Measurements from ENCODE around the gene EXOC6.
"Not testable (repeated sequence)": the region's sequence is repeated elsewhere in the genome, so short reads cannot be mapped to it uniquely, and the experiment has no call there.

The EXOC6 gene

DNA sequence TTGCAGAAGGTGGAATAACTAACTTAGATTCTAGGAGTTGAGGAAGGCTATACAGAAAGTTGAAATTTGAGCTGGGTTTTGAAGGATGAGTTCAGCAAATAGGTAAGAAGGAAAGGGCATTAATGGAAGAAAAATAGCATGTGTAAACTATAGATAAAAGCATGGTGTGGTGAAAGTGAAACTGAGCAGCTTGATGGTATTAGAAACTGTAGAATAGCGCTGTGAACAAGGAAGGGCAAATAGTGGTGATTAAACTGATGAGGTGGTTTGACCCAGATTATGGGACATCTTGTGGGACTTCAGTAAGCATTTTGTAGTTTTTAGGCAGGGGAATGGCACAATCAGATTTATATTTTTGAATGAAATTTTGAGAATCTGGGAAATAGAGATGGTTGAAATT is 90.5 kb downstream of the EXOC6 start:
- no peak for DNase-seq (ENCODE audit: low read depth)

DNA sequence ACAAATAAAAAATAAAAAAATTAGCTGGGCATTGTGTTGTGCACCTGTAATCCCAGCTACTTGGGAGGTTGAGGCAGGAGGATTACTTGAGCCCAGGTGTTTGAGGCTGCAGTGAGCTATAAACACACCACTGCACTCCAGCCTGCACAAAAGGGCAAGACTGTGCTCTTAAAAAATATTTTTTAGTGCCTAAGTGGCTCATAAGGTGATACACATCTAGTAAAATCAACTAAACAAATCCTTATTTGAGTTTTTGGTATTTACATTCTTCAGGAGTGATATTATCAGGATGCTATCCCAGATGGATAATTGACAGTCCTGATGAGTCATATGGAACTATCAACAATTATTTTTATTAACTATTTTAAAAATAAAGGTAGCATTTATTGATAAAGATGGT is 93.9 kb downstream of the EXOC6 start:
- no peak for DNase-seq (ENCODE audit: low read depth)

DNA sequence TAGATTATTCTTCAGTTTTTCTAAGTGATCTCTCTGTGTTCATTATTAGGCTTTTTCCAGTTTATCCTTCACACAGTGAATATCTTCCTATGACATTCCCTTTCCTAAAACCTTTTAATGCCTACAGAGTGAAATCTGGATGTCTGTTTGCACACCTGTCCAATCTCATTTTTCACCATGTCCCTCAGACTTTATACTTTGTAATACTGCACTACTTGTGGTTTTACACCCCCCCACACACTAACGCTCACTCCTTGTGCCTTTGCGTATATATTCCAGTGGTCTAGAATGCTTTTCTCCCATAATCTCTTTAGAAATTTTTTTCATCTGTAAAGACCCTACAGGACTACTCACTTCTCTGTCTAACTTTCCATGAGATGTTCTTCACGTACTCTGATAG is 98.2 kb downstream of the EXOC6 start:
- no peak for DNase-seq (ENCODE audit: low read depth)

DNA sequence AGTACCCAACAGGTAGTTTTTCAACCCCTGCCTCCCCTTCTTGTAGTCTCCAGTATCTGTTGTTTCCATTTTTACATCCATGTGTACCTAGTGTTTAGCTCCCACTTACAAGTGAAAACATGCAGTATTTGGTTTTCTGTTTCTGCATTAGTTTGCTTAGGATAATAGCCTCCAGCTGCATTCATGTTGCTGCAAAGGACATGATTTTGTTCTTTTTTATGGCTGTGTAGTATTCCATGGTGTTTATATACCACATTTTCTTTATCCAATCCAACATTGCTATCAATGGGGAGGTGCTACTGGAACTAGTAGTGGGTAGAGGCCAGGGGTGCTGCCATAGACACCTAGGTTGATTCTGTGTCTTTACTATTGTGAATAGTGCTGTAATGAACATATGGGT is 104.3 kb downstream of the EXOC6 start:
- not testable (repeated sequence) for DNase-seq (ENCODE audit: low read depth)

DNA sequence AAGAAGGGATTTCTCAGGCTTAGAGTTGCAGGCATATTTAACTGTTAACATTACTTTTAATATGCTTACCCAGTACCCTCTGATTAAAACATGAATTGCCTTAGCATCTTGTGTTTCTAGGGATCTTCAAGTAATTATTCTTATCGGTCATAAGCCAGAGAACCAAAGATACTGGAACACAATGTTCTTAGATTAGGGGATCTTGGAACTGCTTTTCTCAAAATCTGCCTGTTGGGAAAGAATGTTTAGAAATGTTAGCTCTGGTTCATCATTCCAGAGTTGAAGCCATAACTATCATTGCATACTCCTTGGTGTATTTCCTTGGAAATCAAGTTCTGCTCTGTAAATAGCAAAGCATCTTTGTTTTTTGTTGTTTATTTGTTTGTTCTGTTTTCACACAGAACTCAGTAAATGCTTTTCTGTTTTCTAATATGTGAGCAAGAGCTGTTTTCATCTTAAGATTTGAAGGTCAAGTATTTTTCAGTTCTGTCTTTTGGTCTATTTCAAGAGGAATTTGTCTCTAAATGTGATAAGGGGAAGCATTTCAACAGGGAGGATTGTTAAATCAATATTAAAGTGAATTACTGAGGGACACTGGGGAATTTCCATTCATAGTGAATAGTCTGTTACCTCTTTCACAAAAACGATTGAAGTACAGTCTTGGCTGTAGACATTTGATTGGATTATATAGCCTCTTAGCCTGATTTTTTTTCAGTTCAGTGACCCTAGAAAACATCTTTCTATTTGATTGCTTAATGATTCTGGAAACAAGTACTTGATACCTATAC is 109.1 kb downstream of the EXOC6 start:
- no peak for DNase-seq (ENCODE audit: low read depth)

DNA sequence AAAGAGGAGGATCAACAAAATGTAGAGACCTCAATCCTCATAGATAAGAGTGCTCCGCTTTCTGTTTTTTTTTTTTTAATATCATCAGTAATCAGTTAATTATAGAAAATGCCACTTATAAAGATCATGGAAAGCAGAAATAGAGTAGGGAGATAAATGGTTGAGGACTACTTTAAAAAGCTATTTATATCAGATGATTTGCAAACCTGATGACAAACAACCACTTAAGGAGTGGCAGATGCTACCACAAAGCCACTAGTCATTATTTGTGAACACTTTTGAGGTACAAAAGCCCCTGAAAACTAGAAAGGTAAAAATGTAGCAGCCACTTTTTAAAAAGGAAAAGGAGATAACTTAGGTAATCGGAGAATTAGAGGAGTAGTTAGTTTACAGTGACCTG is 113.3 kb downstream of the EXOC6 start:
- no peak for DNase-seq (ENCODE audit: low read depth)

DNA sequence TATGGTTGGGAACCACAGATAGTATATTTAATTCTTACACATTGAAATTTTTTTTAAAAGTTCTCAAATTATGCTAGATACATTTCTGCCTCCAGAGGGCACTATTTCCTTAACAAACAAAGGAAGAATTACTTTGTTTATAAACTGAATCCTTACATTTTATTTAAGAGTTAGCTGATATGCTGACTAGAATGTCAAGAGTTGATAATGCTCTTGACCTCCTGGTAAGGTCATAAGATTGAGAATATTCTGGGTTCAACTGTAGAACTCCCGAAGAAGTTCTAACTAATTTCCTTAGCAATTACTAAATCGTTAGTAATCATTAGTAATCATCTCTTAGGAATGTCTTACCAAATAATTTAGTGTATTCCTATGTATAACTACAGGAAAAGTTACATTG is 117.0 kb downstream of the EXOC6 start:
- peak; percentile 59 for DNase-seq (ENCODE audit: low read depth)

DNA sequence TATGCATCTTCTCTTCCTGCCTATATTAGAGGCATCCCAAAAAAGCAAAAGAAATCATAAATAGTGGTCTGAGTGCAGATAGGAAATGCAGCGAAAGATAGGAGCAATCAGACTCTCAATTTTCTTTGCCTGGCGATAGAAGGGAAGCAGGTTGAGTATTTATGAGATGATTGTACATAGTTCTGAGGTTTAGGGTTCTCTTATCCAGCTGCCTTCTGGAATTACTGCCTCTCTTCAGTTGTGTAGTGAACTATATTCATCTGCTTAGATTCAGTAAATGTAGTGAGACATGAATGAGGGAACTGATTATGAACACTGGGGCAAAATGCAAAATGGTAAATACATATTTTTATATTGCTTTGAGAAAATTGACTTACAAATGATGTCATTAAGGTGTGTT is 119.3 kb downstream of the EXOC6 start:
- no peak for DNase-seq (ENCODE audit: low read depth)

DNA sequence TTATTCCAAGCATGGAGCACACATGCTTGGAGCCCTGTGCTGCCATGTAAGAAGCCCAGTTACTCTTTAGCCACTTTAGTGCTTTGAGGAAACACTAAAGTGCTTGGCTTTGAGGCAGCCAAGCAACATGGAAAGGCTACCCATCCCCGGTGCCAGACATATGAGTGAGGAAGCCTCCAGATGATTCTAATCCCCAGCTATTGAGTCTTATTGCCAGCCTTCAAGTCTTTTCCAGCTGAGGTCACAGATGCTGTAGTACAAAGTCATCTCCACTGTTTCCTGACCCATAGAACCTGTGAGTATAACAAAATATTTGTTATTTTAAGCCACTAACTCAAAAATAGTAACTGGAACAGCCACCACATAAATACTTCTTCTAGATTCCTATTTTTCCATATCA is 120.8 kb downstream of the EXOC6 start:
- peak; percentile 82 for DNase-seq (ENCODE audit: low read depth)

DNA sequence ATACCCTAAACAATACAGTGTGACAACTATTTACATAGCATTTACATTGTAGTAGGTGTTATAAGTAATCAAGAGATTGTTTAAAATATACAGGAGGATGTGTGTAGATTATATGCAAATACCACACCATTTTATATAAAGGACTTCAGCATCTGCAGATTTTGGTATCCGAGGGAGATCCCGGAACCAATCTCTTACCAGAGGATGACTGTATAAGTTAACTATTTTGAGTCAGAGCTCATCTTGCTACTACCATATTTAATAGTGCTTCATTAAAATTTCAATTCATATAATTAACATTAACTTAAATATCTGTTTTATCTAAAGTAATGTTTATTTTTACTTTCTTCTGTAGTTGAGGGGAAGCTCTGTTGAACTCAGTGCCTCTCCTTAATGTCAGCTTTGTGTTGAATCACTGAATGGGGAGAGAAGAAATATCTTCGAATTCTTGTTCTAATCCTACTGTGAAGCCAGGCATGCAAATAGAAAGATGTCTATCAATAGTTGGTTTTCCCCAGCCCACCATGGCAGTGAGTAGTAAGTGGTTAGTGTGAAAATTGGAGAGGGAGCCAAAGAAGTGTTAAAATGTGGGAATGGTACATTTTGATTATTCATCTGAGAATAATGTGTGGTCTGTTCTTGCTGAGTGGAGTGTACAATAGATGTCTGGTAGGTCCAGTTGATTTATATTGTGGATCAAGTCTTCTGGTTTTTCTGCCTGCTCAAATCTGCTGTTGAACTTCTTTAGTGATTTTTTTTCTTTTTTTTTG is 122.2 kb downstream of the EXOC6 start:
- peak; percentile 76 for DNase-seq (ENCODE audit: low read depth)

DNA sequence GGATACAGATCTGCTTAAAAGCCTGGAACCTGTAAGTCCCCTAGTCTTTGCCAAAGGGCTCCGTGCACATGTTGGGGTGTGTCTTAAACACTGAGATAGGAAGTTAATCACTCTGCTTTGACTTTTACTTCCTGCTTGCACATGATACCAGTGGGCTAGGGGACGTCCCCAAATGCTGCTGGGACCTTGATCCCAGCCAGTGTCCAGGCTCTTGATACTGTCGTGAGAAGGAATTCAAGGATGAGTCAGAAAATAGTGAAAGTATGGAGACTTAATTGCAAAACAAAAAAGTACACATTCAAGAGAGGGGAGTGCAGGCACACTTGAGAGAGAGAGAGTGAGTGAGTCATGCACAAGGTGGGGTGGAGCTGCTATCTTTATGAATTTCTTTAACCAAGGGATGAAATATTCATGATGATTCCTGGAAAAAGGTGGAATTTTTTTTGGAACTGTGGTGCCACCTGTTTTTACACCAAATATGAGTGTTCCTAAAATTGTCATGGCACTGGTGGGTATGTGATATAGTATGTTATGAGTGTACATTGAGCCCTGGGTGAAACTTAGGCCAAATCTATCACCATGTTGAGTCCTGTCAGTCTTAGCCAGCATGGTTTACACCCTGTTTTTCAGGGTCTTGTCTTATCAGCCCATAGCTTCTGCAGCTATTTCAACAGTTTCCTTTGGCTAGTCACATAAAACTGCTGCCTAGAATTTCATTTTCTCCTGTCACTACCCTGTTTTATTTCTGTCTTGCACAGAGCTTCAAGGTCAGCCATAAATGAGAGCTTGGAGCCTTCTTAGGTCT is 123.9 kb downstream of the EXOC6 start:
- DNase-seq (ENCODE audit: low read depth), result peak; percentile 92

DNA sequence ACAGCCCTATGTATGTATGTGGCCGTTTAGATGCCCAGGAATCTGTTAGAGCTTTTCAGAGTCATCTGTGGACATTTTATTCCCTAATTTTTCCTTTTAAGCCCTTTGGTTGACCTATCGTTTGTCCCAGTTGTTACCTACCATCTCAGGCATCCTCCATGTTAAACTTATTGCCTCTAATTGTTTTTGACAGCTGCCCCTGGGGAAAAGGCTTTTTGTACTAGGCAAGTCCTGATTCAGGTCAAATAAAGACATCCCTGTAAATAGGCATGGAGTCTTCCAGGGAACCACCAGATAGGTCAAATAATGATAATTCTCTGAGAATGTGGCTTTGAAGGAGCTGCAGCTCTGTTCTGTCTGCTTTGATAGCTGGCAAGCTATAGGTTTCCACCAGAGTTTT is 124.6 kb downstream of the EXOC6 start:
- DNase-seq (ENCODE audit: low read depth), result peak; percentile 12

DNA sequence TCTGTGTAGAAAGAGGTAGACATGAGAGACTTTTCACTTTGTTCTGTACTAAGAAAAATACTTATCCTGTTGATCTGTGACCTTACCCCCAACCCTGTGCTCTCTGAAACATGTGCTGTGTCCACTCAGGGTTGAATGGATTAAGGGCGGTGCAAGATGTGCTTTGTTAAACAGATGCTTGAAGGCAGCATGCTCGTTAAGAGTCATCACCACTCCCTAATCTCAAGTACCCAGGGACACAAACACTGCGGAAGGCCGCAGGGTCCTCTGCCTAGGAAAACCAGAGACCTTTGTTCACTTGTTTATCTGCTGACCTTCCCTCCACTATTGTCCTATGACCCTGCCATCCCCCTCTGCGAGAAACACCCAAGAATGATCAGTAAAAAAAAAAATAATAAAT is 128.0 kb downstream of the EXOC6 start:
- DNase-seq (ENCODE audit: low read depth), result not testable (repeated sequence)

DNA sequence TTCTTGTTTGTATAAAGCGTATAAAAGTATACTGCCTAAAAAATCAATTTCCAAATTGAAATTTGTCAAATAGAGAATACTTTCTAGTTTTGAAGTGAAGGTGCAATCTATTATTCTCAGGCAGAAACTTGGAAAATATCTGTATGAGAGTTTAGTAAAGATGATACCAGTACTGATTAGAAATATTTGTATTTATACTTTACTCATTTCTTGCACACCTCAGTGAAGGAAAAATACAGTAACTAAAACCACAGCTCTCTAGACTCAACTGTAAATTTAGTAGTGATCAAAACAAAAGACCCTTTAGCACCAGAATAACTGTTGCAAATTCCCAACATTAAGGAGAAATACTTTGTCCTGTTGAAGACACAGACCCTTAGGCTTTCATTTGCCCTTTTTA is 140.9 kb downstream of the EXOC6 start:
- no peak for DNase-seq (ENCODE audit: low read depth)

DNA sequence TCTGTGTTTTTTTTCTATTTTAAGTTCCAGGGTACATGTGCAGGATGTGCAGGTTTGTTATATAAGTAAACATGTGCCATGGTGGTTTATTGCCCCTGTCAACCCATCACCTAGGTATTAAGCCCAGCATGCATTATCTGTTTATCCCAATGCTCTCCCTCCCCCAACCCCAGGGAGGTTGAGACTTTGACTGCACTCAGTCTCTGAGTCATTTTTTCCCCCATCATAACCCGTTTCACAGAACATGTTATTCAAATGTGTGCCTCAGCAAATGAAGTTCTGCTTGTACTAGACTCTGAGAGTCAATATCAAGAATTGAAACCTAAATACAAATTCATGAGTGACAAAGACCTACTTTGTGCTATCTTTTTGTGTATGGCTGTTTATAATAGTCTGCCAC is 142.3 kb downstream of the EXOC6 start:
- DNase-seq (ENCODE audit: low read depth), result peak; percentile 49

DNA sequence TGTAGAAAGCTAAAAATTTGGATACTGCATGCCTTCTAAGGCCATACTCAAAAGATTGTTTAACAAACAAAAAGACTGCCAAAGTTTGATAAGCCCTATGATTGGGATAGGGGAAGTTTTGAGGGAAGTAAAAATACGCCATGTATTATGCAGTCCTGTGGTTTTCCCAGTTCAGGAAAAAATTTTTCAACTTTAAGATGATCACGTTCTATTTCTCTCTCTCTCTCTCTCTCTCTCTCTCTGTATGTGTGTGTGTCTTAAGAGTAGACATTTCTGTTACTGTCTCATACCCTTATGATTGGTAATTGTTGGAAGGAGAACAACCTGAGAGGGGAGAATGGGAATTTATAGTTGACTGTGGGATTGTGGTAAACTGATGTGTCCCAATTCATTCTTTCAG is 143.2 kb downstream of the EXOC6 start:
- DNase-seq (ENCODE audit: low read depth), result no peak

DNA sequence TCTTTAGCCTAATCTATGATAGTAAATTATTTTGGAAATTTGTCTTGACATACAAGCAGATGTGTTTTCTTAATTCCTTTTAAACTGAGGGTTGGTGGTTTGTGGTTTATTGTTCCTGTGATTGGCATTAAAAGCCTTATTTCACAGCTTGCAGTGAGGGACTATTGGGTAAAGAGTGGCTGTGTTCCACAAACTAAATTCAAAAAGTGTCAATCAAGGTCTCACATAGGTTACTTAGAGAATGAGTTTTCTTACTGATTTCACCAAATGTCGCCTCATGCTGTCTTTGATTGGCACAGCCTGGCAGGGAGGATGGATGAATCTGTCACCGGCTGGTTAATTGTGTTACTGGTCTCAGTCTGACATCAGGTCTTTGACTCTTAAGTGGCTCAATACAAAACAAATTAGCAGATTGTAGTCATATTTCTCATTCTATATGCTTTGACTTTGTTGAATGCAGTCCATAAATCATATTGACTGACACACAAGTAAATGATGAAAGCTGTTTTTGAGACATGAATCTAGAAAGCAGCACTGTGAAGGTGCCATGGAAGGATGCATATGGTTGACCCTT is 145.5 kb downstream of the EXOC6 start:
- DNase-seq (ENCODE audit: low read depth), result peak; percentile 15

DNA sequence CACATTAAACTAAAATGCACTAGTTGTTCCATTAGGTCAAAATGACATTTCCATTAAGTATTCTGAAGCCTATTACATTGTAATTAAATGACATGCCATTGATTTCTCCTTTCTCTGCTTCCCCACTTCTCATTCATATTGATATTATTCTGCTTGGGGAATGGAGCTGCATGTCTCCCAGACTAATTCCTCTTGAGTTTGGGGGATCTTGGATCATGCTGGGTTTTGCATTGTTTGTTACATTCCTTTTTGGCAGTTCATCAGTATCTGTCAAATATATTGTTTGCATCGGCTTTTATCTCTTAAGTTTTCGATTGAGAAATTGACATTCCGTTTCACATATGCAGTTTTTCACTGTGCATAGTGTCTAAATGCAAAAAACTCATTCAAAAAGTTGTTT is 147.2 kb downstream of the EXOC6 start:
- DNase-seq (ENCODE audit: low read depth), result no peak

DNA sequence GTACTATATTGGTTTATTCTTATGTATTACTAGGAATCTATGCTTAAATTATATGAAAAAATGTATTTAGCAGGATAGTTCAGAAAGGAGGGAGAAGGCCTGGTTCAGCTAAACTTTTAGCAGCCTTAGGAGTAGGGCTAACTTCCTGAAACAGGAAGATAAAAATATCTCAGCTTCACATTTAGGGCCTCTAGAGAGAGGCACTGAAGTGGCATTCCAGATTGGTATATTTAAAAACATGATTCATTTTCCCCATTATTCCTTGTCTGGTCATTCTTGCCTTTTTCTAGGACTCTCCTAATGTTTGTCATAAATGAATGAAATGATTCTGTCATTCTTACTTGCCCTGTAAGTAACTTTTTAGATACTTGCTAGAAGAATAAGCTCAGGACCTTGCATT is 149.3 kb downstream of the EXOC6 start:
- peak; percentile 78 for DNase-seq (ENCODE audit: low read depth)

DNA sequence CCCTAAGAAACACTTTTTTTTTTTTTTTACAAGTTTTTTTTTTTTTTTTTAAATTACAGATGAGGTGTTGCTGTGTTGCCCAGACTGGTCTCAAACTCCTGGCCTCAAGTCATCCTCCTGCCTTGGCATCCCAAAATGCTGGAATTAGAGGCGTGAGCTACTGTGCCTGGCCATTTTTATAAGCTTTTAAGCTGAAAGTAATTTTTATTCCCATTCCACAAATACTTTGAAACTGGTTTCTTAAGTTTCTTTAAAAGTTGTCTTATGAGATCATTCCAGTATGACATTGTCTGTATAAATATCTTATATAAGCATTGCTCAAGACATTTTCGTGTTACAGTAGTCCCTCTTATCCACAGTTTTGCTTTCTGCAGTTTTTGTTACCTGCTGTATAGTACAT is 150.9 kb downstream of the EXOC6 start:
- DNase-seq (ENCODE audit: low read depth), result peak; percentile 67

DNA sequence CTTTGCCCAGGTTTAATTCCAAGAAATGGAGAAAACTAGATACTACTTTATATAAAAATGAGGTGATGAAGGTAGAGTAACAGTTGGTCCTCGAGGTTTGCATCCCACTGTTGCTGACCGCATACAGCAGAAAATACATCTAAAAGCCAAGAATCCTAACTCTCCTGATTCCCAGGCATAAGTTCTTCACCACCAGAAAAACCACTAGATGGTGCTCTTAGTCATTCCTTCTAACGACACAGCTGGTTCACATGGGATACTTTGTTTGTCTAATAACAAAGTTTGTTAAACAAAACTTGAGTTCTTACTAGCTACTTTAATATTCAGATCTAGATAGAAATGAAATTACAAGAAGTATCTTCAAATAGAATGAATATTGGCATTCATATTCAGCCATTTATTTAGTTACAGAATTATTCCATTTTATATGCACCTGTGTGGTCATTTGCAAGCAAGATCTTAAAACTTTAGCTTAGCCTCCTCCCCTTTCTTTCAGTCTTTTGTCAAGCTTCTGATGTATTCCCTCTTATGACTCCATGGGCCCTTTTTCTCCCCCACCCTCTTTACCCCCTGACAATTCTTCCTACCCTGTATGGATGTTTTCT is 158.2 kb downstream of the EXOC6 start:
- DNase-seq (ENCODE audit: low read depth), result peak; percentile 74

DNA sequence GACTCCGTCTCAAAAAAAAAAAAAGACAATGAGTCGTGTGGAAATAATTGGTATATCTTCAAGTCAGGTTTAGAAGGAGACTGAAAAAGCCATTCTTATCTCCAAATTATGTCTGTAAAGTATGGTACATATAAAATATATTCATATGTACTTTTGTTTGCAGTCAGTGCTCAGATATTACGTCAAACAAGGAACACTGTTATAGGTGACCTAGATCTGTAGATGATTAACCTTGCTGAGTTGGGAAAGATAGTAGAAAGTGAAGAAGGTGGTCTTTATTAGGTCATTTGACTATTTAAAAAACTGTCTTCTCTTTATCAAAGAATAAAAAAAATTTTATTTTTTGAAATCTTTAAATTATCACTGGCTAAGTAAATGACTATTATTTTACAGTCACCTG is 167.4 kb downstream of the EXOC6 start:
- no peak for DNase-seq (ENCODE audit: low read depth)
